B cell (primary cell): ENCODE data around the gene ESCO1. TPM values are rescaled to one million over a fixed set of nuclear protein-coding genes. Genes with fewer than 3 reads are reported as not detected.

Experiments
- ATAC-seq: fragments of 200-7000 bp; cut with Tn5 transposase; one replicate; pipeline ENCODE4 v1.10.0; 2021; ENCODE audit warnings: low read depth, mild to moderate bottlenecking, moderate number of reproducible peaks, moderate library complexity
- CTCF ChIA-PET: fragments of 350-600 bp; sonication (Branson Sonifier 250); formaldehyde crosslinking; loops from one replicate; lab custom pipeline; 2021; ENCODE audit warnings: antibody characterized with exemption, inconsistent platforms; lab: Charles Lee
- POLR2A ChIA-PET: fragments of 350-600 bp; sonication (Branson Sonifier 250); formaldehyde crosslinking; loops from one replicate; lab custom pipeline; 2021; ENCODE audit warnings: antibody characterized with exemption; lab: Charles Lee
- DNase-seq: peaks from one replicate; pipeline ENCODE4 v3.0.0; 2013
- H2AFZ ChIP-seq: 2 replicates; pipeline ENCODE4 v1.6.1; 2012; ENCODE audit warnings: mild to moderate bottlenecking, low read depth, low read length; ENCODE audit not compliant: insufficient read depth, poor library complexity, severe bottlenecking
- H3K27ac ChIP-seq, 2 donors: 1 replicate in 1 of 2; 2 replicates in 1 of 2; pipeline ENCODE4 v1.5.1; 2012 to 2013; ENCODE audit warnings: low read length in 2 of 2, mild to moderate bottlenecking in 2 of 2, moderate library complexity in 1 of 2
- H3K27me3 ChIP-seq, 4 experiments: fragments of 200-600 bp in 1 of 4; sonication (generic) in 1 of 4; replicated peaks in 1 of 4; 1 replicate in 2 of 4; 2 replicates in 2 of 4; pipeline versions ENCODE4 v1.6.1 to v1.7.0; 2013 to 2016; ENCODE audit warnings: low read length in 3 of 4, mild to moderate bottlenecking in 2 of 4, mixed read lengths in 1 of 4, moderate library complexity in 1 of 4; ENCODE audit not compliant: insufficient read depth in 4 of 4, control insufficient read depth in 3 of 4; ENCODE audit errors: control extremely low read depth in 1 of 4
- H3K36me3 ChIP-seq, 2 experiments: replicated peaks in 1 of 2; 1 replicate in 1 of 2; 2 replicates in 1 of 2; pipeline versions ENCODE4 v1.6.1 to v1.7.1; 2013; ENCODE audit warnings: low read length in 1 of 2; ENCODE audit not compliant: insufficient read depth in 2 of 2, control insufficient read depth in 1 of 2; ENCODE audit errors: control extremely low read depth in 1 of 2, extremely low read depth in 1 of 2
- H3K4me1 ChIP-seq, 2 donors: fragments of 200-600 bp in 1 of 2; sonication (generic) in 1 of 2; 1 replicate in 1 of 2; 2 replicates in 1 of 2; pipeline versions ENCODE4 v1.5.1 to v1.6.1; 2013 to 2017; ENCODE audit warnings: low read length in 2 of 2; ENCODE audit not compliant: control insufficient read depth in 2 of 2, insufficient read depth in 2 of 2
- H3K4me2 ChIP-seq: replicated peaks from 2 replicates; pipeline ENCODE3; 2012; ENCODE audit warnings: mild to moderate bottlenecking, low read depth, low read length; ENCODE audit not compliant: poor library complexity, severe bottlenecking
- H3K4me3 ChIP-seq, 5 experiments: fragments of 200-600 bp in 1 of 5; sonication (generic) in 1 of 5; 1 replicate in 3 of 5; 2 replicates in 2 of 5; pipeline versions ENCODE4 v1.5.1 to v1.7.0; 2011 to 2016; ENCODE audit warnings: low read length in 4 of 5, mild to moderate bottlenecking in 4 of 5, low read depth in 2 of 5, control low read depth in 1 of 5, moderate library complexity in 1 of 5; ENCODE audit not compliant: insufficient read depth in 1 of 5; ENCODE audit errors: control extremely low read depth in 1 of 5, extremely low read depth in 1 of 5
- H3K79me2 ChIP-seq: fragments of 200-600 bp; sonication (generic); one replicate; pipeline ENCODE4 v1.6.0; 2016; ENCODE audit warnings: low read length; ENCODE audit not compliant: control insufficient read depth, insufficient read depth
- H3K9ac ChIP-seq: fragments of 200-600 bp; sonication (generic); 2 replicates; pipeline ENCODE4 v1.6.1; 2017; ENCODE audit warnings: mild to moderate bottlenecking, low read length, moderate library complexity
- H3K9me3 ChIP-seq, 3 donors: one replicate each; pipeline versions ENCODE4 v1.6.1 to v1.7.1; 2013; ENCODE audit warnings: low read length in 2 of 3; ENCODE audit not compliant: control insufficient read depth in 2 of 3, insufficient read depth in 1 of 3; ENCODE audit errors: control extremely low read depth in 1 of 3
- H4K20me1 ChIP-seq: 2 replicates; pipeline ENCODE4 v1.6.0; 2012; ENCODE audit warnings: mild to moderate bottlenecking, low read length; ENCODE audit not compliant: insufficient read depth, control insufficient read depth, poor library complexity, severe bottlenecking
- H3K27ac Mint-ChIP-seq: one replicate; pipeline ENCODE4 v1.8.0; 2021; ENCODE audit warnings: mixed read lengths
- H3K27me3 Mint-ChIP-seq: one replicate; pipeline ENCODE4 v1.8.0; 2021; ENCODE audit warnings: mixed read lengths
- H3K4me1 Mint-ChIP-seq: one replicate; pipeline ENCODE4 v1.8.0; 2021; ENCODE audit warnings: mixed read lengths
- H3K4me3 Mint-ChIP-seq: one replicate; pipeline ENCODE4 v1.8.0; 2021; ENCODE audit warnings: mixed read lengths
- H3K9me3 Mint-ChIP-seq: one replicate; pipeline ENCODE4 v1.8.0; 2022; ENCODE audit warnings: mixed read lengths; ENCODE audit not compliant: insufficient read depth
- CTCF ChIP-seq: fragments of 200-600 bp; IDR thresholded peaks from one replicate; pipeline ENCODE4 v1.8.0; 2022; ENCODE audit warnings: antibody characterized with exemption, mild to moderate bottlenecking
- EZH2 ChIP-seq: IDR thresholded peaks from 2 replicates; pipeline ENCODE4 v1.6.1; 2012; ENCODE audit warnings: borderline replicate concordance, low read depth, mild to moderate bottlenecking, moderate library complexity, low read length; ENCODE audit not compliant: insufficient read depth, poor library complexity, severe bottlenecking
- WGBS: methylation state at CpG from one replicate; pipeline ENCODE4 v1.1.5; 2013; ENCODE audit warnings: missing lambda C conversion rate; ENCODE audit not compliant: insufficient coverage; 5-methylcytosine and 5-hydroxymethylcytosine counted together
- intact Hi-C: fragments of 100-400 bp; cut with micrococcal nuclease; formaldehyde crosslinking; loops from one replicate; pipeline ENCODE4 v1.10.0; 2022
- polyA plus RNA-seq: library from polyadenylated mRNA; depleted of rRNA; stranded (reverse); fragments of >200 nt; gene quantifications from 2 replicates; pipeline ENCODE4 v1.2.3, GENCODE V29; 2012
- total RNA-seq, 2 donors: library from RNA; stranded (reverse); fragments of 120-200 nt in 1 of 2; gene quantifications; 1 replicate in 1 of 2; 2 replicates in 1 of 2; pipeline versions ENCODE4 v1.2.3 to v1.2.4, GENCODE V29; 2013 to 2022

ESCO1 gene
- total and polyA plus RNA-seq, 2 donors (not counting 1 experiment from before 2014, with no cell fraction given): 8.5 to 30.0 TPM

DNA sequence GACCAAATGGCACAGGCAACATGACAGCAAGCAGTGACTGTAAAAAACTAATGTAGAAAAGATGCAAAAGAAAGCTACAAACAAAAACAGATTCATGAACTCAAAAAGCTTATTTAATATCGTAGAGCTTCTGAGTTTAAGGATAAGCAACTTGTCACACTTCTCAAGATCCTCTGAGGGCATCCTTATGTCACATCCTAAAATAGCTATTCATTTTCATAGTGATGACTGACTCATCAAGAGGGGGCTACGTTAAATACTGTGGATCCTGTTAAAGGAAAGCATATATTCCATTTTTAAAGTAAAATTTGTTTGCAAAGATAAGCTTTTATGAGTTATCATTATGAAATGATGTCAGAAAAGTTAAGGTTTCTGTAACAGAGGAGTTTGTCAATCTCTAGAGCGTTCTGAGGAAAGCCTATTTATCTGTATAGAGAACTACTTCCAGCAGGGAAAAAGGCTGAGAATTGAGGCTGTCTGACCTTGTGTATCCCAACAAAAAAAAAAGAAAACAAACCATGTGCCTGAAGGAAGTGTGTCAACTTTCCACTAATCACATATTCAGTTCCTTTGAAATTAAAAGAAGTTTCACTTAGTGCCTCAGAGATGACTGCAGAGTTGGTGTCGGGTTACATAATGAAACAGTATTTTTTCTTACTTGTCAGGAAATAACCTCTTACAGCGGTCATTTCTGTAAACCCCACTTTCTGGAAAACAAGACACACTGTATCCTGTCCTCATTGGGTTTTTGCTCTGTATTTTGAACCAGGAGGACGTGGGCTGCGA lies 115.5 kb downstream of the ESCO1 start:
- no peaks in the 10 kb centered on the region for H3K79me2 ChIP-seq
- H2AFZ ChIP-seq: no peak overlapping the region
- intact Hi-C loops: loop anchor here (5.0 kb wide), 1 partner anchor 1217 kb away; no protein-coding TSS in a partner anchor
- H3K9me3 ChIP-seq: no peaks in the 10 kb centered on the region
- no peak overlapping the region for H3K4me2 ChIP-seq
- TF ChIP-seq CTCF: no peak
- no peak for TF ChIP-seq EZH2
- CTCF ChIA-PET: interaction anchor here (0.6 kb wide), 1 partner anchor 145 kb away, joined by 3 read pairs; no protein-coding TSS in a partner anchor
- Mint-ChIP-seq H3K27me3 (peaks cover 12% of the 10 kb centered on the region), H3K4me1 (no peaks in the 10 kb centered on the region), H3K27ac (no peak overlapping the region), H3K9me3 (no peaks in the 10 kb centered on the region), H3K4me3 (no peak overlapping the region)
- ATAC-seq (no peak), DNase-seq (no peak)
- H3K27me3 ChIP-seq: no peaks in the 10 kb centered on the region
- H3K9ac ChIP-seq: no peak overlapping the region
- 88% methylated on average over 2 of the region's 7 CpGs for WGBS
- H3K4me3 ChIP-seq: no peak overlapping the region
- no peaks in the 10 kb centered on the region for H3K36me3 ChIP-seq
- POLR2A ChIA-PET: no interaction called here
- no peak overlapping the region for H3K27ac ChIP-seq
- H4K20me1 ChIP-seq: no peaks in the 10 kb centered on the region
- H3K4me1 ChIP-seq: no peaks in the 10 kb centered on the region

- H3K9me3 ChIP-seq: no peaks in the 10 kb centered on the region
- no peaks in the 10 kb centered on the region for H3K36me3 ChIP-seq
- no peaks in the 10 kb centered on the region for H3K4me1 ChIP-seq
- no peak overlapping the region for H3K4me2 ChIP-seq
- Mint-ChIP-seq H3K4me1 (no peaks in the 10 kb centered on the region), H3K27me3 (peaks cover 13% of the 10 kb centered on the region), H3K9me3 (no peaks in the 10 kb centered on the region), H3K27ac (no peak overlapping the region), H3K4me3 (no peak overlapping the region)
- POLR2A ChIA-PET: no interaction called here
- H4K20me1 ChIP-seq: no peaks in the 10 kb centered on the region
- ATAC-seq (no peak), DNase-seq (no peak)
- 80% methylated on average over 1 of the region's 5 CpGs for WGBS
- intact Hi-C loops: no loop called here
- H2AFZ ChIP-seq: no peak overlapping the region
- no peak overlapping the region for H3K4me3 ChIP-seq
- TF ChIP-seq EZH2: no peak
- TF ChIP-seq CTCF: no peak
- peaks cover 0 to 3% (median 0%) of the 10 kb centered on the region in 4 experiments for H3K27me3 ChIP-seq
- no peak overlapping the region for H3K27ac ChIP-seq
- H3K79me2 ChIP-seq: no peaks in the 10 kb centered on the region
- CTCF ChIA-PET: interaction anchor here (0.6 kb wide), 1 partner anchor 41 kb away, joined by 4 read pairs; no protein-coding TSS in a partner anchor
- H3K9ac ChIP-seq: no peak overlapping the region
Observed at GRCh38 chr18:21483051-21483450, 117.5 kb downstream of the ESCO1 start.
